CD4-positive, alpha-beta T cell treated with Interleukin-21 for 1 hour (primary cell): ENCODE measurements around the gene COL10A1.

Experiments used
- DNase-seq: peaks from one replicate; pipeline ENCODE4 v3.0.0-alpha.2; 2020

COL10A1 gene

DNA sequence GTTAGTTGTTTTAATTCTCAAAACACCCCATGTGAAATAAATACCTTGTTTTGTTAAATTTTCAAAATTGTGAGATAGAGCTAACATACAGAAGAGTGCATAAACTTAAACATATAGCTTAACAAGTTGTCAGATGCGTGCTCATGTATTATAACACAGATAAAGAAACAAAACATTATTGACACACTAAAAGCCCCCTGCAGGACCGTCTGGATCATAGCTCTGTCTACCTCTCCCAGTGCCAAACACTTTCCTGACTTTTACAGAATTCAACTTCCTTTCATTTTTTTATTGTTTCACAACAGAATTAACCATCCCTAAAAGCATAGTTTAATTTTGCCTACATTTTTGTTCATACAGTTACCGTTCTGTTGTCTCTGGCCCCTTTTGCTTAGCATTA, 47.4 kb downstream of the COL10A1 start:
- DNase-seq = no peak

DNA sequence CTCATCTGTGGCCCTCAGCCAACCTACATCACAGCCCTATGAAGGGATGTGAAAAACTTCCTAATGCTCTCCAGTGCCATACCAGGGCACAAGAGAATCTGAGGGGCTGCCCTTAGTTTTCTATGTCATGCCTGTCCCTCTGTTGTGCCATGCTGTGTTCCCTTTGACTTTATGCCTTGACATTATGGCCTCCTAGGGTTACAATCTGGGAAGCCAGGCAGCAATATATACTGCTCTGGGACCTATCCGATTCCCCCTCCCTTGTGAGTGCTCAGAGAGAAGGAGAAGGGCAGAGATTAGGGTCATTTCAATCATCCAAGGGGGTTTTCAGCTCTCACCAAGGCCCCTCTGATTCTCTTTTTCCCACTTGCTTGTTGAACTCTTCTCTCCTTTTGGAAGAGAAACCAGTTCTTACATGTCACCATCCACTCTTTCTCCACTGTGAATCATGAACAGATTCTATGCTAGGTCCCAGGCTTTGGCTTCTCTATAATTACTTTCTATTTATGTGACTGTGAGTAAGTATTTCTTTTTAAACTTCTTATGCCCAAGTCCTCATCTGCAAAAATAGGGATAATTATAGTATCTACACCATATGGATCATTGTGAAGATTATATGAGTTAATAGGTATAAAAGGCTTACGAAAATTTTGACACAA, 51.1 kb downstream of the COL10A1 start:
- no peak for DNase-seq

DNA sequence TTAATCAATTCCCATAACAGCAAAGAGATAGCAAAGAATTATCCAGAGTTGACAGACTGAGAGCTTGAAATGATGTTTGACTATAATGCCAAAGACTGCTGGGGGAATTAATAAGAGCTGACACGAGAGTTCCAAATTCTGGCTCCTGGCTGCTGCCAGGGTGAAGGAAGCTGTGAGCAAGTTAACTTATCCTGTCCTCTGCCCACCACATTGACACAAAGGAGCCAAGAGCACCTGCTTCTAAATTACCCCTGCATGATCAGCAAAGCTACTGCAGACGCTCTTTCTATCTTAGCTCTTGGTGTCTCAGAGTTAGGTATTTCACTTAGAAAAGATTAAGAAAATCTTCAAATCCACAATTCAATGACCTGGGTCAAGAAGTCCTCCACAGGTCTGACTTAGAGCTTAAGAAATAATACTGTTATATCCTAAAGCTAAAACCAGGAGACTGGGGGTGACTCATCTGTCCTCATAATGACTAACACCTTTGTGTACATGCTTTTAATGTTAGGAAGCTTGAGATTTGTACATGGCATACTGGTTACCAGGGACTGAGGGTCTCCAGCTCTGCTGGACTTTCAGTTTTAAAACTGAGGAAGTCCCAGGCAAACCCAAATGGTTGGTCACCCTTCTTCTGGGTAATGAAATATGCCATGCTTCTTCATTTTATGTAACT, 52.0 kb downstream of the COL10A1 start:
- no peak for DNase-seq

DNA sequence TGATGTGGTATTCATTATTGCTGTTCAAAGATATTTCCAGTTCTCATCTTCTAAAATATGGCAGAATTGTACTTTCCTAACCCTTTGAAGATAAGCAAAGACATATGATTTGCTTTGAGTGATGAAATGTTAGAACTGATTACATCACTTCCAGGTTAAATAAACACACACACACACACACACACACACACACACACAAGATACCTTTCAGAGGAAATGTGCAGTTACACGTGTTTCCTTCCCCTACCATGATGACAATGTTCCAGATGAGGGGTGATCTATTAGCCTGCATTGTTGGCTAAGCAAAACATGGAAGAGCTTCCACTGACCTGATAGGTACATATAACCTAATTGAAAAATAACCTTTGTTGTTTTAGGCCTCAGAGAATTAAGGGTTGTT, 53.6 kb downstream of the COL10A1 start:
- DNase-seq = no peak

DNA sequence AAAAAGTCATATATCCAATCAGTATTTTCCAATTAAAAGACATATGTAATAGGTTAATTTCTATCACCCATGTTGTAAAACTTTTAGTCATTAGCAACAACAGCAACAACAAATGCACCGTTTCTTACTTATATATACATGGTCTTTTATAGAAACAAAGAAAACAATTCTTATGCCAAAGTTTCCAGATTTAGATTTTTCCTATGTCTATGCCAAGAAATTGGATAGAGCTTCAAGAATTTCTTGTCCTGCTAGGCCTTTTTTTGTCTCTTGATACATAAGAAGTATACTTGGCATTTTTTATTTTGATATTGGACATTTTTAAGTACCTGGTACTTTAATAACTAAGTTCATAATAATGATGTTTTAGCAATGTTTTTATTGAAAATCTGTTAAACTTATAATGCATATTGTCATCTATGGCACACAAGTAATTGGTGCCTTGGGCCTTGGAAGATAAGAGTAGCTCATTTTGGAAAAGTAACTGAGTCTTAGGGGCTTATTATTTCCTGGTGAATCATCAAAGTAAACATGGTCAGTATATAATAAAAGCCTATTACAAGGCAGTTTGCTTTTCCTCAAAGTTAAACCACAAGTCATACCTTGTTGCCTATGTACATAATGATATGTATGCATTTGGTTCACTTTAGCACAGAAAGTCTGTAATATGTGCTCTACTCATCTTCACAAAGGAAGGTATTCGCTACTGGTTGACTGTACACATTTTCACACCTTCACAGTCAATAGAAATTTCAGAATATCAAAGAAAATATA, 55.1 kb downstream of the COL10A1 start:
- DNase-seq = no peak

DNA sequence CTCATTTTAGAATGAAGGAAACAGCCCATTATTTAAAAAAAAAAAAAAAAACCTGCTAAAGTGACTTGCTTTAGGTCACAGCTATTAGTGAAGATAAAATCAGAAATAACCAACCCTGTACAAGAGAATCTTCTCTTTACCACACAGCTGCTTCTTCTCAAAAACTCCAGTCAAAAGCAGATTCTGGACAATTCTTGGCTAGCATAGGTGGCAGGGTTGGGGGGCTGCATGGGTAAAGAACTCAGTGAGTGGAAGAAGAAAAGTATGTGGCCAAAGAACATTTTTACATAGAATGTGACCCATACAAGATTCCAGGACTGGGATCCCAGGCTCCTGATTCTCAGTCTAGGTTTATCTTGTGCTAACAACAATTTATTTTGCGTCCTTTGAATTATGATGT, 55.8 kb downstream of the COL10A1 start:
- DNase-seq = no peak
